ENCODE data around the gene COX14. TPM values are rescaled to one million over a fixed set of nuclear protein-coding genes. Genes with fewer than 3 reads are reported as not detected.

The COX14 gene
- total RNA-seq, 1 donor from 2014 or later = 11.0 TPM

GRCh38 chr12:50084775-50085614, 27.0 kb upstream of the COX14 start, which contains the start of gene SMARCD1:
Gene SMARCD1, plus strand, starts transcription at chr12:50085342. Its CDS starts 28 bp downstream, at chr12:50085370.
- DNase-seq (ENCODE audit: low spot score in 2 of 2) (peak; percentile 92 to 94), FAIRE-seq (no peak)

GRCh38 chr12:50085615-50086072, 26.4 kb upstream of the COX14 start:
- FAIRE-seq = no peak
- no peak for DNase-seq (ENCODE audit: low spot score in 2 of 2)

- FAIRE-seq = no peak
- no peak for DNase-seq (ENCODE audit: low spot score in 2 of 2)
These were observed 25.9 kb upstream of the COX14 start for GRCh38 chr12:50086148-50086547.

- FAIRE-seq = no peak
These were observed 24.9 kb upstream of the COX14 start for GRCh38 chr12:50087151-50087550.

GRCh38 chr12:50087995-50088394, 24.0 kb upstream of the COX14 start:
- DNase-seq (ENCODE audit: low spot score in 2 of 2) (no peak), FAIRE-seq (no peak)

More at GRCh38 chr12:50087151-50087550, 24.9 kb upstream of the COX14 start:
- no peak for DNase-seq (ENCODE audit: low spot score in 2 of 2)

- peak; percentile 42 to 54 for DNase-seq (ENCODE audit: low spot score in 2 of 2)
- no peak for FAIRE-seq
These were observed 23.3 kb upstream of the COX14 start for GRCh38 chr12:50088577-50089335.

- no peak for FAIRE-seq
- DNase-seq (ENCODE audit: low spot score in 2 of 2) = no peak
These were observed 22.3 kb upstream of the COX14 start for GRCh38 chr12:50089730-50090129.

- FAIRE-seq (no peak), DNase-seq (ENCODE audit: low spot score in 2 of 2) (no peak)
These were observed 21.6 kb upstream of the COX14 start for GRCh38 chr12:50090391-50090790.

GRCh38 chr12:50097952-50098351, 14.1 kb upstream of the COX14 start:
- no peak for FAIRE-seq
- no peak for DNase-seq (ENCODE audit: low spot score in 2 of 2)

- no peak for DNase-seq (ENCODE audit: low spot score in 2 of 2)
- no peak for FAIRE-seq
These were observed 12.6 kb upstream of the COX14 start for GRCh38 chr12:50099302-50100008.

GRCh38 chr12:50100561-50100960, 11.5 kb upstream of the COX14 start:
- FAIRE-seq = no peak
- no peak for DNase-seq (ENCODE audit: low spot score in 2 of 2)

GRCh38 chr12:50101663-50102062, 10.4 kb upstream of the COX14 start:
- no peak for DNase-seq (ENCODE audit: low spot score in 2 of 2)
- FAIRE-seq = no peak

GRCh38 chr12:50102131-50102531, 9.9 kb upstream of the COX14 start:
- FAIRE-seq = no peak
- no peak for DNase-seq (ENCODE audit: low spot score in 2 of 2)

GRCh38 chr12:50102646-50103309, 9.3 kb upstream of the COX14 start:
- no peak for FAIRE-seq
- no peak for DNase-seq (ENCODE audit: low spot score in 2 of 2)

GRCh38 chr12:50103351-50103750, 8.7 kb upstream of the COX14 start:
- FAIRE-seq (no peak), DNase-seq (ENCODE audit: low spot score in 2 of 2) (no peak)

GRCh38 chr12:50103767-50104321, 8.2 kb upstream of the COX14 start, which contains the start of gene GPD1:
Gene GPD1, plus strand, starts transcription at chr12:50104008. Its CDS starts 43 bp downstream, at chr12:50104051.
- DNase-seq (ENCODE audit: low spot score in 2 of 2) (peak in 1 of 2 donors; percentile 74), FAIRE-seq (no peak)

GRCh38 chr12:50104417-50105366, 7.3 kb upstream of the COX14 start:
- no peak for DNase-seq (ENCODE audit: low spot score in 2 of 2)
- no peak for FAIRE-seq

- FAIRE-seq (no peak), DNase-seq (ENCODE audit: low spot score in 2 of 2) (no peak)
These were observed 6.1 kb upstream of the COX14 start for GRCh38 chr12:50105913-50106450.

Measured in frontal cortex (tissue), 4 donors.